ENCODE results near the gene HOXA3.

Gene HOXA3

GRCh38 chr7:27177795-27178320 is 25.5 kb upstream of the HOXA3 start:
- DNase-seq (ENCODE audit: low read depth): no peak

DNA sequence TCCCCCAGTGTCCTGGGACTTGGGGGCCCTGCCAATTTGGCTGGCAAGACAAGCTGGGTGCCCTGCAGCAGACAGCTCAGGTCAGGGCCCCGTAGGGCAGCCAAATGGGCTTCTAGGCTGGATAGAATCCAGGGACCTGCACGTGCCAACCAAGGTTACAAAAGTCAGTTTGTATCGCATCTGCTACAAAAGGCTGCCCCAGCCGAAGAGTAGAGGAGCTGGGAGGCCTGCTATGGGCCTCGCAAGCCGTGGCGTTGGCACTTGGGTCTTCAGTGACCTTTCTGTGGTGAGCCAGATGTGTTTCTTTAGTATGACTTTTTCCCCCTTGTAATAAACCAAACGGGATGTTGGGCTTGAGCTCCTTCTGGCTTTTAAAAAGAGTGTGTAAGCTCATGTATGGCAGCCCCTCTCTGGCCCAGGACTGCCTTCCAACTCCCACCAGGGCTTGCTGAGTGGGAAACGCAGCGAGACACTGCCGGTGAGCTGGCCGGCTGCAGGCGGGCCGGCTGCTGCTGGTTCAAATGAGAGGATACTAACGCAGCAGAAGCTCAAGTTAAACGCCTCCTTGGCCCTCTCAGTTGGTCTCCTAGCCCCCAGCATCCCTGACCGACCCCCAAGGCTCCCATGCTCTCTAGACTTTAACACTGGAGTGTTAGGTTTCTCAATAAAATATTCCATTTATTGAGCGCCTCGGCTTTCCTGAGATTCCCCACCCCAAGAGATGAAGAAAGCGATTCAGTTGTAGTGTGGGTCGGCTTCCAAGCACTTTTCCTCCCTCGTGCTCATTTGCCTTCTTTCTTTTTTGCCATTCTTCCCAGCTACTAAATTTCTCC is 24.8 kb upstream of the HOXA3 start:
- DNase-seq (ENCODE audit: low read depth): no peak

- DNase-seq (ENCODE audit: low read depth): no peak
Measured at GRCh38 chr7:27176524-27176845, 24.1 kb upstream of the HOXA3 start.

DNA sequence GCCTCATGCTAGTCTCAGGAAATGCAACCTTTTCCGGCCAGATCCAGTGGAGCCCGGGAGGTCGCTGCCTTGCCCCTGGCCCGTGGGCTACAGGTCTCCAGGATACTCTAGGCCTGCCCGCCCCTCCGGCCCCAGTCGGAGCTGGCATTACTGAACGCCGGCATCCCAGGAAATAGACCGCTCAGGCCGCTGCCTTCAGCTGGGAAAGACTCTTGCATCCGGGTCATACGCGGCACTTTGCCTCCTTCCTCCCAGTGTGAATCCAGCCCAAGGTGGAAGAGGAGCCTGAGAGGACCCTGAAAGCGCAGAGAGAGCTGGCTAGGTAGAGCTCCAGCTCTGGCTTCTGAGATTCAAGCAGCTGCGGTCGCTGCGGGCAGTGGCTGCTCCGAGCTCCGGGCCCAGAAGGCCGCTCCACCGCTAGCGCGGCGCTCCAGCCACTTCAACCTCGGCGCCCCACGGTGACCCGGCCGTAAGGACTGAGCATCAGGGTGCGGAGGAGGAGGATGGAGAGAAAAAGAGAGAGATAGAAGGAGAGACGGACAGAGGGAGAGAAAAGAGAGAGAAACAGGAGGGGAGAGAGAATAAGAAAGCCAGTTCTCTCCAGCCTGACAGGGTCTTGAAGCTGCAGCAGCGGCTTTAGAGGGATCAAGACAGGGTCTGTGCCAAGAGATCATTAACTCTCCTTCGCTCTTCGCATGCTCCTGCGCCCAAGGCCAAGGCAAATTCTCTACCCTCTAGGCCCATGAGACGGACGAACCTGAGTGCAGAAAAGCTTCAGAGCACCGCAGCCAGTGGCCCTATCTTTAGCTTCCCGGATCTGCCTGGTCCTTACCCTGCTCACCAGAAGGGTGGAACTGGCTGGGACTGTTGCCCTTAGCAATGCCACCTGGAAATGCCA is 23.5 kb upstream of the HOXA3 start:
- no peak for DNase-seq (ENCODE audit: low read depth)

DNA sequence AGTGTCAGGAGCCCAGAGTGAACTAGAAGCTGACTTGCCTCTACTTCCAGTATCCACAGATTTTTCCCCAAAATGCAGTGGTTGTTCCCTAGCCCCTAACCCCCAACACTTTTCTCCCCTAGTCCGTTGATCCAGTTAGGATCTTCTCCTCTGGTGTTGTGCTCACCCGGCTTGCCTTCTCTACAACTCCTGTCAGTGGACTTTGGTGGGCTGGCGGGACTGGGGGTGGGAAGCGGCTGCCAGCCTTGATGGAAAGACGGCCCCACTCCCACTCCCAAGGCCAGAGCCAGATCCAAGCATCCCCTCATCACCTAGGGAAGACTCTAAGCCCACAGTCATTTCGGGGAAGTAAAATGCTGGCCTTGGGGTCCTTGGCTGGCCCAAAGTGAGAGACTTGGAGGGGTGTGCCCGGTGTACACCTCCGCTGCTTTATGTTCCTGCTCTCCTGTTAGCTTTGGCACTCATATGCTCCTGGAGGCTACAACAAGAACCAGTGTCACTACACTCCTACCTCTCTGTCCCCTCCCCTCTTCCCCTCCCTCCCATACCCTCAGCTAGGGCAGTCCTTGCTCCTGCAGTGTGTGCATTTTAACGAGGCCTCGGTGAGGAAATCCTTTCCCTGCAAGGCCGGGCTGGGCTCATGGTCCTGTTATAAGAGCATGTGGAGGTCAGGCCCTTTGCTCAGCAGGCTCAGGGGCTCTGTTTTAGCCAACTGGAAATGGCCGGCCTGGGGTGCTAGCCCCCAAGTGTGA is 22.7 kb upstream of the HOXA3 start:
- DNase-seq (ENCODE audit: low read depth): no peak

- DNase-seq (ENCODE audit: low read depth): no peak
Measured at GRCh38 chr7:27173956-27174873, 21.8 kb upstream of the HOXA3 start, which contains the start of gene HOXA10. HOXA10 (minus strand) TSS chr7:27174320; CDS start chr7:27174306, 14 bp downstream.

DNA sequence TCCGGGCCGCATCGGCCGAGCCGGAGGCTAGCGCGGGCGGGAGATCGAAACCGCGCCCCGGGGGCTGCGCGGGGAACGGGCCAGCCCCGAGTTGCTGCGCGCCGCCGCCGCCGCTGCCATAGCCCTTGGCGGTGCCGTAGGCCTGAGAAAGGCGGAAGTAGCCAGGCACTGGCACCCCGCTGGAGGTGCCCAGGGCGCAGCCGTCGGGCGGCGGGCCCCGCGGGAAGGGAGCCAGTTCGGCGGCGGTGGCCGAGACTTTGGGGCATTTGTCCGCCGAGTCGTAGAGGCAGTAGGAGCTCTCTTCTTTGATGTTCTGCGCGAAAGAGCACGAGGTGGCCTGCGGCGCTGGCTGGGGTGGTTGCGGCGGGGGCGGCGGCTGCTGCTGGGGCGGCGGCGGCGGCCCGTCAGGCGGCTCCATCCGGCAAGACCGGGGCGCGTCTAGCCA is 21.1 kb upstream of the HOXA3 start:
- DNase-seq (ENCODE audit: low read depth): no peak

GRCh38 chr7:27172823-27173510 is 20.6 kb upstream of the HOXA3 start:
- DNase-seq (ENCODE audit: low read depth): no peak

GRCh38 chr7:27172315-27172774 is 20.0 kb upstream of the HOXA3 start:
- no peak for DNase-seq (ENCODE audit: low read depth)

GRCh38 chr7:27171637-27172314 is 19.4 kb upstream of the HOXA3 start:
- no peak for DNase-seq (ENCODE audit: low read depth)

GRCh38 chr7:27171325-27171636 is 18.9 kb upstream of the HOXA3 start:
- no peak for DNase-seq (ENCODE audit: low read depth)

GRCh38 chr7:27170426-27171324 is 18.3 kb upstream of the HOXA3 start:
- DNase-seq (ENCODE audit: low read depth): no peak

DNA sequence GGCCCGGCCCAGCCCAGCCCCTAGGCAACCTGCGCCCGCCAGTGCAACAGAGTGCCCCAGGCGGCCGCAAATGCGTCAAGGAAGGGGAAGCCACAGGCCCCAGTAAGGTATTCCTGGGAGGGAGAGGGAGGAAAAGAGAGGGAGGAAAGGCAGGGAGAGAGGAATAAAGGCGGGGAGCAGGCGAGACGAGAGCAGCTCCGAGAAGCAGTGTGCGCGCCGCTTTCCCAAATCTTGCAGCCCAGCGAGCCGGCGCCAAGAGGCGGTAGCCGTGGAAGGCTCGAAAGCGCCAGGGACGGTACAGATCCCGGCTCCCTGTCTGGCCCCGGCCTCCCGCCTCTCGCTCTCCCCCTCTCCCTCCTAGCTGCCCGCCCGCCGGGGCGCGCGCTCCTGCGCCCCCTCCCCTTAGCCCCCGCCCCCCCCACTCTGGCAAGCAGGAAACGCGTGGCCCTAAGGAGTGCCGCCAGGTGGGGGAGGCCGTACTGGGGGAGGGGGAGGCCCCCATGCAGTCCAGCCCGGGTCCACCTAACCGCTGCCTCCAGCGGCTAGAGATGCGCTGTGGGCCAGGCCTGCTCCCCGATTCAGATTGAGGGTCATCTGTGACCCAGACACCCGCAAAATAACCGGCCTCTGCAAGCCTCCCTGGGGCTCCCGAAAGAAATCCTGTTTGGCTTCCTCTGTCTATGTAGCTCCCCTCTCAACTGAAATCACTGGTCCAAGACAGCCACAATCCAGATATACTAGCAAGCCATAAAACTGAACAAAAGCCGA is 17.5 kb upstream of the HOXA3 start:
- no peak for DNase-seq (ENCODE audit: low read depth)

DNA sequence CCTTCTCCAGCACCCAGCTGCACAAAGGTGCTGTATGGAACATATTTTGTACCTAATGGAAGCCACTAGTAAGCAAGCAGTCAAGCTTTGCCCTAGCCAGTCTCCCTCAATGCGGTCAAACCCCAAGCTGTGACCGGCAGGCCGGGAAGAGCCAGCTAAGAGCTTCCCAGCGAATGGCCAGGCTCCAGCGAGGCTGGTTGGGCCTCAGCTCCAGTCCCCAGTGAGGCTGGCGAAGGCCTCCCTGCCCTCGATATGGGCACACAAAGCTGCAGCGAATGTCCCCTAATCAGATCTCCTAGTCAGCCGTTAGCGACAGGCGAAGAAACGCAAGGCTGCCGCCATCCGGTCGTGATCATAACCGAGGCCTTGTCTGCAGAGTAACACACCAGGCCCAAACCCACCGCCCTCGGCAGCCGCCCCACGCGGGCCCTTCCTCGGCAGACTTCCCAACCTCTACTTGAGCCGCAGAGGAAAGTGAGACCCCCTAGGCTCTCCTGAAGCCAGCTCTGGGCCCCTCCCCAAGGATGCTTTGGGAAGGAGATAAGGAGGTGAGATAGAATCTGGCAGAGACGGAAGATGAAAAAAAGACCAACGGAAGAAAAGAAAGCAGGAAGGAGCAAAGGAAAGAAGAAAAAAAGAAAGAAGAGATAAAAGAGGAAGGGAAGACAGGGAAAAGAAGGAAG is 16.0 kb upstream of the HOXA3 start:
- no peak for DNase-seq (ENCODE audit: low read depth)

- DNase-seq (ENCODE audit: low read depth): no peak
Measured at GRCh38 chr7:27167916-27168264, 15.5 kb upstream of the HOXA3 start.

- no peak for DNase-seq (ENCODE audit: low read depth)
Measured at GRCh38 chr7:27166531-27167505, 14.4 kb upstream of the HOXA3 start.

All from activated gamma-delta T cell treated with anti-CD3 and anti-CD28 coated beads, Interleukin-2, amount 50 U/mL, for 16 hours (primary cell).